Duodenal mucosa (tissue), 2 donors: ENCODE data around the gene NPAS3.

Source experiments
- H3K27ac ChIP-seq: one replicate; pipeline ENCODE4 v1.7.0; 2013; ENCODE audit warnings: low read depth, low read length
- H3K27me3 ChIP-seq, 2 donors: one replicate each; pipeline ENCODE4 v1.7.0; 2013; ENCODE audit warnings: low read length in 2 of 2, control low read depth in 1 of 2; ENCODE audit not compliant: insufficient read depth in 2 of 2, control insufficient read depth in 1 of 2
- H3K36me3 ChIP-seq, 2 donors: one replicate each; pipeline ENCODE4 v1.7.0; 2013; ENCODE audit warnings: low read length in 2 of 2, control low read depth in 1 of 2; ENCODE audit not compliant: insufficient read depth in 2 of 2, control insufficient read depth in 1 of 2
- H3K4me1 ChIP-seq, 2 donors: one replicate each; pipeline ENCODE4 v1.7.0; 2013; ENCODE audit warnings: low read length in 2 of 2, control low read depth in 1 of 2; ENCODE audit not compliant: insufficient read depth in 2 of 2, control insufficient read depth in 1 of 2
- H3K4me3 ChIP-seq, 2 donors: one replicate each; pipeline ENCODE4 v1.7.0; 2013; ENCODE audit warnings: low read length in 2 of 2, low read depth in 1 of 2
- H3K9ac ChIP-seq, 2 donors: one replicate each; pipeline ENCODE4 v1.7.0; 2013; ENCODE audit warnings: low read length in 2 of 2, low read depth in 1 of 2
- H3K9me3 ChIP-seq, 2 donors: one replicate each; pipeline ENCODE4 v1.7.0; 2013; ENCODE audit warnings: low read length in 2 of 2, control low read depth in 1 of 2; ENCODE audit not compliant: control insufficient read depth in 1 of 2

Gene NPAS3

DNA sequence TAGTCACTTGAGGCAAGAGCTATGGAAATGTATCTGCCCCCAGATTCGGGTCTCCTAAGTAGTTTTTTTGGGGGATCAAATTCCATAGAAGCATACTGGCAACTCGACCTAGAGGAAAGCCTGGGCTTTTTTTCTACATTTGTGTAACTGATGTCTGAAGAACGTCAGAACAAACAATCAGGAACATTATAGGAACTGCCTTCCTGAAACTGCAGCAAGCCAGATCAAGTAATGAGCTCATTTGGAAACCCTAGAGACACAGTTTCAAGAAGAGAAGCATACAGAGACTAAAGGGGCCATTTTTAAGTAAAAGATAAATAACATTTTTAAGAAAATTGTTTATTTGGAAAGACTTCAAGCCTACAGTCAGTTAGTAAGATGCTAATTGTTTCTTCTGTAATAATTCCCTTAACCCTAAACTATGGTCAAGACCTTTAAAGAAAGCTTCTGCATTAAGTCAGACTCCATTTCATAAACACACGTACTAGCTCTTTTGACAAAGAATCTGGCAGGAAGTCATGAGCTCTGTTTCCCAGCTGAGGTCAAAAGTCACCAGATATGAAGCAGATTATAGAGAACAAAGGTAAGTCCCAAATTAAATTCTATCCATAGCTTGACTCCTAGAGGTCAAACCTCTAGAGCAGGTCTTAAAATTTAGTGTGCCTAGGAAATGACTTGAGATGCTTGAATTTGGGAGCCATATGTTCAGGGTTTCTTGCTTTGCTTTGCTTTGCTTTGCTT, 899.4 kb downstream of the NPAS3 start:
- H3K27ac ChIP-seq, result no peak overlapping the region
- no peaks in the 10 kb centered on the region for H3K9me3 ChIP-seq
- H3K36me3 ChIP-seq, result no peaks in the 10 kb centered on the region
- H3K9ac ChIP-seq, result no peak overlapping the region
- H3K4me1 ChIP-seq, result peaks cover 4 to 6% of the 10 kb centered on the region in 2 donors
- no peaks in the 10 kb centered on the region for H3K27me3 ChIP-seq
- H3K4me3 ChIP-seq, result no peak overlapping the region

DNA sequence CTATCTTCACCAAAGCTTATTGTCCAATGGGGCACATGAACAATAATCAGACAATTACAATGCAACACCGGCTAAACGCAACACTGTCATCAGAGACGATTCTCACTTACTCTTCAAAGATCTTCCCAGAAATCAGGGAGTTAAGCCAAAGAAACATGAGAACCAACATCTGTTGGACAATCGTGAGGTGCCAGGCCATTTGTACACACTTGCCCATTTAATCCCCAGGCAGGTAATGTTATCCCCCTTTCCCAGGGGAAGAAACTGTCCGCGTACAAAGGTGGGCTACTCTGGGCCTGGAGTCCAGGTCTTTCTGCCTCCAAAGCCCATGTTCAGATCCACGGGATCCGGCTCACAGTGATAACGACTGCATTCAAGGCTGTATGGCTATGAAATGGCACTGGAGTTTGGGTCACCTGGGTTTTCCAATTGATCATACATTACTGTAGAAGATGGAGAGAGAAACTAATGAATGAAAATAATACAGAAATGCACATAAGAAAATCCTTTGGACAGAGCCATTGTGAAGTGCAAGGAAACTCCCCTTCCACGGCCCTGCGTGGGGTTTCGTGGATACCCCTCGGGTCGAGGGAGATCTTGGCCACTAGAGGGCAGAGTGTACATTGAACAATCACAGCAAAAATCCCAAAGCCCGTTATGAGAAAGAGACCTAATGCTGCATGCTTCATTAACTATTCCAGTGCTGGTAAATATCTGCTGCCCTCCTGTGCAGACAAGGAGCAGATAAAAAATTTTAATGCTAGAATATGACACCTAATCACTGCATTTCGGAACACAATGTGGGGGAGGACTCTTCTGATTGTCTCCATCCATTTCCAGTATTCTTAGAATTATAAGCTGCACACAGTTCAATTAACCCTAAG, 900.8 kb downstream of the NPAS3 start:
- peaks cover 4 to 6% of the 10 kb centered on the region in 2 donors for H3K4me1 ChIP-seq
- H3K36me3 ChIP-seq, result no peaks in the 10 kb centered on the region
- H3K9ac ChIP-seq, result no peak overlapping the region
- no peaks in the 10 kb centered on the region for H3K27me3 ChIP-seq
- no peak overlapping the region for H3K4me3 ChIP-seq
- no peaks in the 10 kb centered on the region for H3K9me3 ChIP-seq
- no peak overlapping the region for H3K27ac ChIP-seq

GRCh38 chr14:33840797-33841196, 902.1 kb downstream of the NPAS3 start:
- no peak overlapping the region for H3K4me3 ChIP-seq
- H3K27me3 ChIP-seq, result no peaks in the 10 kb centered on the region
- no peak overlapping the region for H3K27ac ChIP-seq
- H3K4me1 ChIP-seq, result peaks cover 4 to 6% of the 10 kb centered on the region in 2 donors
- H3K9me3 ChIP-seq, result no peaks in the 10 kb centered on the region
- no peaks in the 10 kb centered on the region for H3K36me3 ChIP-seq
- no peak overlapping the region for H3K9ac ChIP-seq

DNA sequence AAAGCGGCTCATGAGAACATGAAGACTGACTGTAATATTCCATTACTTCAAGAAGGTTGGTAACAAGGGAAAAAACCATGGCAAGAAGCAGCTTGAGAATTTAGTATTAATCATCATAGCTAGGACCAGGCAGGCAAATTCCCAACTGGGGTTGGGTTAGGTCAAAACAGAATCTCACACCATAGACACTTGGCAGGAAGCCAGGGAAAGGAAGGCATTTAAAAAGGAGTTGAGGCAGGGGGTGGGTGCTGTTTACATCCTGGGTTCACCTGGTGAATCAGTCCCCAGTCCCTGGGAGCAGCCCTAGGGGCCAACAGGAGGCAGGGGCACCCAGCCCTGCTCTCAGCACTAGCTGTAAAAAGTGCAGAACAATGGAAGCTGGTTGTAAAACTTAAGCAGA, 903.6 kb downstream of the NPAS3 start:
- Histone ChIP-seq H3K36me3 (no peaks in the 10 kb centered on the region), H3K4me3 (no peak overlapping the region), H3K4me1 (peaks cover 4 to 6% of the 10 kb centered on the region in 2 donors), H3K9ac (no peak overlapping the region), H3K27me3 (no peaks in the 10 kb centered on the region), H3K9me3 (no peaks in the 10 kb centered on the region), H3K27ac (no peak overlapping the region)

DNA sequence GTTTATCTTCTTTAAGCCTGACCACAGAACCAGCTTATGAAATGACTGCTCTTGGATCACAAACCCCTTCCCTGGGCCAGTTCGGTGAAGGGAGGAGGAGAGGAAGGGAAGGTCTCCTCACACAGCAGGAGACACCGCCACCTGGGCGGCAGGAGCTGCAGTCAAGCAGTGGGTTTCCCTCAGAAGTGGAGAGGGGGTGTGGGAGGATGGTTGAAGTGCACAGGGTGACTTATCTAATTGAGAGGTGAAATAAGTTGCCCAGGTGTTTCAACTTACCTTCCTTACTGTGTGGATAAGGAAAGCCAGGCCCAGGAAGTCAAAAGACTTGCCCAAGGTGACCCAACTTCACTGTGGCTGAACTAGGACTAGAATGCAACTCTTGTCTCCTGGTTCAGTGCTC, 905.4 kb downstream of the NPAS3 start:
- H3K4me1 ChIP-seq, result no peaks in the 10 kb centered on the region
- no peaks in the 10 kb centered on the region for H3K27me3 ChIP-seq
- no peaks in the 10 kb centered on the region for H3K9me3 ChIP-seq
- H3K27ac ChIP-seq, result no peak overlapping the region
- H3K36me3 ChIP-seq, result no peaks in the 10 kb centered on the region
- no peak overlapping the region for H3K9ac ChIP-seq
- no peak overlapping the region for H3K4me3 ChIP-seq

GRCh38 chr14:33846100-33846824, 907.6 kb downstream of the NPAS3 start:
- no peaks in the 10 kb centered on the region for H3K9me3 ChIP-seq
- no peaks in the 10 kb centered on the region for H3K4me1 ChIP-seq
- H3K36me3 ChIP-seq, result no peaks in the 10 kb centered on the region
- H3K9ac ChIP-seq, result no peak overlapping the region
- H3K4me3 ChIP-seq, result no peak overlapping the region
- H3K27ac ChIP-seq, result no peak overlapping the region
- no peaks in the 10 kb centered on the region for H3K27me3 ChIP-seq

- Histone ChIP-seq H3K9me3 (no peaks in the 10 kb centered on the region), H3K36me3 (no peaks in the 10 kb centered on the region), H3K9ac (no peak overlapping the region), H3K4me3 (no peak overlapping the region), H3K4me1 (no peaks in the 10 kb centered on the region), H3K27me3 (no peaks in the 10 kb centered on the region), H3K27ac (no peak overlapping the region)
Measured at GRCh38 chr14:33847066-33847465, 908.4 kb downstream of the NPAS3 start.

GRCh38 chr14:33848009-33848408, 909.3 kb downstream of the NPAS3 start:
- no peaks in the 10 kb centered on the region for H3K4me1 ChIP-seq
- H3K4me3 ChIP-seq, result no peak overlapping the region
- no peaks in the 10 kb centered on the region for H3K27me3 ChIP-seq
- no peak overlapping the region for H3K9ac ChIP-seq
- no peak overlapping the region for H3K27ac ChIP-seq
- H3K9me3 ChIP-seq, result no peaks in the 10 kb centered on the region
- no peaks in the 10 kb centered on the region for H3K36me3 ChIP-seq

DNA sequence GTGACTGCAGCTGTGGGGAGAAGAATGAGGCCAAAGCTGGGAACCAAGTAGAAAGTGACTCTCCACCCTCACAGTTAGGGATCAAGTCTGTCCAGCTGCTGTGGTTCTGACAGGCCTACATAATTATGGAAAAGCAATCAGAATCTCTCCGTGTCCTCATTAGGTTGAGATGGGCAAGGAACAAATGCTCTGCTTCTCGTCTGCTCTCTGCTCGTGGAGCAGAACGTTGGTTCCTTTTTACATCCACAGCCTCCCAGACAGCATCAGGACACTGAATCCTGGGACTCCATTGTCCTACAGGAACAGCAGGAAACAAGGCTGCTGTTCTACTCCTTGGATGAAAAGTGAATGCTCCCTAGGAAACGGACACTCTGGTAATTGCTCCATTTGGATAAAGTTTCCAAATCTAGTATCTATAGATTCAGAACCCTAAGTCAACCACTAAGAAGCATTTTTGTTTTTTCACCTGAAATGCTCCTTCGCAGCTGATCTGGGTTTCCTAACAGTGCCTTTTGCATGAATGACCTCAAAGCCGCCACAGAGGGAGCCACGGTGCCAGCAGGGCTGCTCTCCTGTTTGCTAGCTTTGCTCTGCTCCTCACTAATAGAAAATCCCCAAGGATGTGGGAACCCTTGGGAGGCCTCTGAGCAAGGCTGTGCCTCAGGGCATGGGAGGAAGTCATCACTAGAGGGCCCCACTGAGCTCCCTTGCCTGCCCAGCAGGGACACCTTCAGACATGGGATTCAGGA, 910.2 kb downstream of the NPAS3 start:
- H3K4me1 ChIP-seq, result no peaks in the 10 kb centered on the region
- H3K9ac ChIP-seq, result no peak overlapping the region
- H3K27ac ChIP-seq, result no peak overlapping the region
- H3K36me3 ChIP-seq, result no peaks in the 10 kb centered on the region
- no peaks in the 10 kb centered on the region for H3K27me3 ChIP-seq
- no peak overlapping the region for H3K4me3 ChIP-seq
- H3K9me3 ChIP-seq, result no peaks in the 10 kb centered on the region
